GM12878 (cell line): ENCODE measurements around the gene LRRC31. TPM values are rescaled to one million over a fixed set of nuclear protein-coding genes. Genes with fewer than 3 reads are reported as not detected.

Source experiments
- ATAC-seq: fragments of 200-7000 bp; cut with Tn5 transposase; 3 replicates; pipeline ENCODE4 v1.9.1; 2020; ENCODE audit warnings: mild to moderate bottlenecking, moderate library complexity
- BruUV-seq: library from RNA; stranded (reverse); fragments of 400-500 nt; replicated peaks from 2 replicates; lab custom pipeline; 2021; lab: Mats Ljungman, UMichigan
- CTCF ChIA-PET: fragments of 300-600 bp; sonication (Branson Sonifier 250); formaldehyde crosslinking; extraction: SDS; loops from one replicate; lab custom pipeline; 2021; ENCODE audit warnings: inconsistent platforms; lab: Yijun Ruan, JAX
- POLR2A ChIA-PET: fragments of 350-600 bp; formaldehyde crosslinking; extraction: SDS; loops from one replicate; lab custom pipeline; 2021; ENCODE audit warnings: inconsistent platforms; lab: Charles Lee
- RAD21 ChIA-PET: fragments of 300-600 bp; sonication (Branson Sonifier 250); formaldehyde crosslinking; loops from one replicate; lab custom pipeline; 2023; ENCODE audit warnings: antibody characterized with exemption; ENCODE audit not compliant: unreplicated experiment; lab: Charles Lee
- SMC1A ChIA-PET: fragments of 300-600 bp; sonication (Branson Sonifier 250); formaldehyde crosslinking; loops from one replicate; lab custom pipeline; 2023; ENCODE audit not compliant: unreplicated experiment, uncharacterized antibody; lab: Charles Lee
- DNase-seq: peaks from one replicate; pipeline ENCODE4 v3.0.0-alpha.2; 2011; ENCODE audit warnings: low read depth, low spot score
- FAIRE-seq: peaks from 3 replicates; lab custom pipeline; 2011; peaks lifted over from hg19 to GRCh38; lab: Jason Lieb, UNC
- H2AFZ ChIP-seq: 2 replicates; pipeline ENCODE4 v1.6.0; 2011; ENCODE audit warnings: low read depth, low read length, control low read depth; ENCODE audit not compliant: control insufficient read depth
- H3K27ac ChIP-seq: 2 replicates; pipeline ENCODE4 v1.5.1; 2011; ENCODE audit warnings: control low read depth; ENCODE audit not compliant: control insufficient read depth, insufficient read depth
- H3K27me3 ChIP-seq, 2 experiments: replicated peaks in 1 of 2; 2 replicates each; pipeline versions ENCODE4 v1.6.0 to v1.6.1; 2011; ENCODE audit warnings: low read length in 1 of 2; ENCODE audit not compliant: control insufficient read depth in 2 of 2, insufficient read depth in 2 of 2
- H3K36me3 ChIP-seq, 2 experiments: 2 replicates each; pipeline ENCODE4 v1.5.1; 2011; ENCODE audit warnings: low read length in 1 of 2; ENCODE audit not compliant: control insufficient read depth in 2 of 2, insufficient read depth in 2 of 2
- H3K4me1 ChIP-seq: 2 replicates; pipeline ENCODE4 v1.6.1; 2011; ENCODE audit warnings: mild to moderate bottlenecking, low read length, moderate library complexity, mixed read lengths; ENCODE audit not compliant: control insufficient read depth, insufficient read depth
- H3K4me2 ChIP-seq: 2 replicates; pipeline ENCODE4 v1.6.0; 2011; ENCODE audit warnings: control low read depth; ENCODE audit not compliant: control insufficient read depth, insufficient read depth
- H3K4me3 ChIP-seq: fragments of 200-600 bp; sonication (generic); 2 replicates; pipeline ENCODE4 v1.5.1; 2016
- H3K79me2 ChIP-seq: 2 replicates; pipeline ENCODE4 v1.6.0; 2011; ENCODE audit warnings: low read length; ENCODE audit not compliant: control insufficient read depth, insufficient read depth
- H3K9ac ChIP-seq: 2 replicates; pipeline ENCODE4 v1.8.0; 2011; ENCODE audit warnings: low read length, control low read depth, mixed read lengths; ENCODE audit not compliant: control insufficient read depth, insufficient read depth
- H3K9me3 ChIP-seq: replicated peaks from 3 replicates; pipeline ENCODE4 v1.5.1; 2011; ENCODE audit warnings: mild to moderate bottlenecking, low read length; ENCODE audit not compliant: control insufficient read depth, insufficient read depth
- H4K20me1 ChIP-seq: 2 replicates; pipeline ENCODE4 v1.6.0; 2011; ENCODE audit not compliant: control insufficient read depth, insufficient read depth
- CBFB ChIP-seq: IDR thresholded peaks from 2 replicates; pipeline ENCODE4 v1.6.1; 2016; ENCODE audit warnings: antibody characterized with exemption, low read depth
- FOS ChIP-seq: IDR thresholded peaks from 3 replicates; pipeline ENCODE4 v1.6.1; 2011; ENCODE audit warnings: borderline replicate concordance; ENCODE audit not compliant: insufficient read length; ENCODE audit errors: extremely low read depth
- RUNX3 ChIP-seq: IDR thresholded peaks from 2 replicates; pipeline ENCODE4 v1.6.1; 2012; ENCODE audit warnings: low read length, inconsistent platforms
- USF1 ChIP-seq: IDR thresholded peaks from 2 replicates; pipeline ENCODE4 v1.6.1; 2011; ENCODE audit warnings: borderline replicate concordance, low read depth, mild to moderate bottlenecking, moderate library complexity, mixed read lengths, low read length; ENCODE audit not compliant: insufficient read depth; ENCODE audit errors: extremely low read length
- WGBS: methylation state at CpG from one replicate; pipeline ENCODE4 v1.1.6; 2016; ENCODE audit warnings: low lambda C conversion rate; ENCODE audit not compliant: insufficient replicate concordance, insufficient coverage; ENCODE audit errors: missing lambda C conversion rate; 5-methylcytosine and 5-hydroxymethylcytosine counted together
- in situ Hi-C: fragments of 300-500 bp; cut with MboI; formaldehyde crosslinking; loops from 9 replicates; pipeline ENCODE4 v1.14.3; 2018; ENCODE audit warnings: mixed read lengths
- intact Hi-C: fragments of 100-400 bp; cut with micrococcal nuclease; formaldehyde crosslinking; loops from one replicate; pipeline ENCODE4 v1.14.2; 2022; ENCODE audit not compliant: unreplicated experiment
- polyA plus RNA-seq, 11 experiments: library from polyadenylated mRNA; depleted of rRNA in 4 of 11; unstranded in 6 of 11; stranded (reverse) in 5 of 11; fragments of >200 nt; fragmentation: Nextera tagmentation in 4 of 11; fragmentation: Illumina TruSeq in 1 of 11; extraction: Ambion mirVana in 4 of 11; extraction: Trizol in 1 of 11; gene quantifications; 1 replicate in 1 of 11; 2 replicates in 10 of 11; pipeline versions ENCODE4 v1.2.1 to v1.2.3, GENCODE V29; 2011 to 2016; ENCODE audit warnings: inconsistent platforms in 2 of 11, missing spikeins in 2 of 11, low read depth in 1 of 11
- total RNA-seq, 4 experiments: library from RNA; depleted of rRNA in 3 of 4; stranded (reverse); fragments of >200 nt in 3 of 4; fragmentation: Illumina TruSeq in 1 of 4; extraction: Trizol in 1 of 4; gene quantifications; 2 replicates each; pipeline versions ENCODE4 v1.2.1 to v1.2.3, GENCODE V29; 2013 to 2021

Gene LRRC31
- total and polyA plus RNA-seq, 10 of the 15 experiments (the other 5 are each of a cell fraction or from before 2014, with no cell fraction given) = 0.04 to 0.06 (median 0.06) TPM; not detected in 7

- intact Hi-C loops = no loop called here
- FAIRE-seq = no peak
- no peaks in the 10 kb centered on the region for H3K36me3 ChIP-seq
Observed at GRCh38 chr3:169879013-169879557, 9.3 kb upstream of the LRRC31 start.

GRCh38 chr3:169871129-169871886, 1.6 kb upstream of the LRRC31 start:
- no peaks in the 10 kb centered on the region for H3K27me3 ChIP-seq
- in situ Hi-C loops = no loop called here
- TF ChIP-seq CBFB (no peak), RUNX3 (peak; percentile 19; the same call in 1 of the 2 replicates)
- TF ChIP-seq, all 136 proteins: peak for 1
- Histone ChIP-seq H3K36me3 (no peaks in the 10 kb centered on the region), H3K4me1 (peaks cover 7% of the 10 kb centered on the region), H3K4me2 (no peak overlapping the region), H2AFZ (peak overlapping the region; percentile 28; the same call in 1 of the 2 replicates), H3K9me3 (no peaks in the 10 kb centered on the region), H3K79me2 (no peaks in the 10 kb centered on the region), H3K9ac (no peak overlapping the region), H4K20me1 (no peaks in the 10 kb centered on the region), H3K27ac (no peak overlapping the region), H3K4me3 (no peak overlapping the region)
- DNase-seq (no peak), ATAC-seq (no peak), FAIRE-seq (no peak)
- ChIA-PET RAD21 (interaction anchor here (1.3 kb wide), 1 partner anchor 94 kb away, joined by 5 read pairs; no protein-coding TSS in a partner anchor), SMC1A (interaction anchor here (1.0 to 1.5 kb wide), 3 partner anchors 58 to 183 kb away, joined by 3 to 4 read pairs (median 4); no protein-coding TSS in a partner anchor), POLR2A (no interaction called here), CTCF (interaction anchor here (1.0 to 1.3 kb wide), 2 partner anchors 143 to 208 kb away, joined by 3 read pairs; no protein-coding TSS in a partner anchor)
- WGBS = 25% methylated on average over 2 of the region's 2 CpGs
- intact Hi-C loops = no loop called here
- no TSS peak for BruUV-seq

More at GRCh38 chr3:169879013-169879557, 9.3 kb upstream of the LRRC31 start:
- in situ Hi-C loops = no loop called here
- Histone ChIP-seq H3K9ac (no peak overlapping the region), H3K4me3 (no peak overlapping the region), H2AFZ (no peak overlapping the region), H3K79me2 (no peaks in the 10 kb centered on the region), H3K9me3 (no peaks in the 10 kb centered on the region), H3K27ac (no peak overlapping the region), H4K20me1 (no peaks in the 10 kb centered on the region), H3K27me3 (peaks cover 0 to 2% of the 10 kb centered on the region in 2 experiments; a peak in 1 of 4 replicates), H3K4me1 (peaks cover 4% of the 10 kb centered on the region), H3K4me2 (no peak overlapping the region)
- CTCF ChIA-PET = no interaction called here
- WGBS = 67% methylated on average over 8 of the region's 8 CpGs
- RAD21 ChIA-PET = no interaction called here
- TF ChIP-seq FOS (no peak), USF1 (no peak)
- SMC1A ChIA-PET = no interaction called here
- POLR2A ChIA-PET = no interaction called here
- DNase-seq (no peak), ATAC-seq (no peak)
- no TSS peak for BruUV-seq
